NCI-H510A (cell line): ENCODE measurements around the gene INPP5A.
"Not testable (repeated sequence)": the region's sequence is repeated elsewhere in the genome, so short reads cannot be mapped to it uniquely, and the experiment has no call there.

Source experiments
- DNase-seq: peaks from one replicate; lab custom pipeline; 2025; lab: John Stamatoyannopoulos, UW

The INPP5A gene

GRCh38 chr10:132583456-132583855 lies 45.9 kb downstream of the INPP5A start:
- no peak for DNase-seq

GRCh38 chr10:132584081-132584480 lies 46.5 kb downstream of the INPP5A start:
- no peak for DNase-seq

- DNase-seq, result no peak
These were observed 48.4 kb downstream of the INPP5A start for GRCh38 chr10:132585732-132586722.

GRCh38 chr10:132586739-132587138 lies 49.2 kb downstream of the INPP5A start:
- DNase-seq, result no peak

GRCh38 chr10:132587175-132587574 lies 49.6 kb downstream of the INPP5A start:
- DNase-seq, result no peak

GRCh38 chr10:132588301-132589013 lies 50.9 kb downstream of the INPP5A start:
- no peak for DNase-seq

GRCh38 chr10:132589015-132589414 lies 51.4 kb downstream of the INPP5A start:
- DNase-seq, result no peak

GRCh38 chr10:132589681-132590080 lies 52.1 kb downstream of the INPP5A start:
- DNase-seq, result no peak

- no peak for DNase-seq
These were observed 52.6 kb downstream of the INPP5A start for GRCh38 chr10:132590094-132590751.

- DNase-seq, result no peak
These were observed 53.1 kb downstream of the INPP5A start for GRCh38 chr10:132590752-132591121.

- DNase-seq, result no peak
These were observed 53.8 kb downstream of the INPP5A start for GRCh38 chr10:132591166-132591971.

GRCh38 chr10:132592790-132593383 lies 55.3 kb downstream of the INPP5A start:
- DNase-seq, result no peak

- DNase-seq, result no peak
These were observed 55.8 kb downstream of the INPP5A start for GRCh38 chr10:132593389-132593788.

GRCh38 chr10:132593900-132594876 lies 56.6 kb downstream of the INPP5A start:
- no peak for DNase-seq

- DNase-seq, result no peak
These were observed 57.4 kb downstream of the INPP5A start for GRCh38 chr10:132595021-132595420.

- DNase-seq, result no peak
These were observed 58.3 kb downstream of the INPP5A start for GRCh38 chr10:132595854-132596253.

- DNase-seq, result no peak
These were observed 59.2 kb downstream of the INPP5A start for GRCh38 chr10:132596742-132597279.

GRCh38 chr10:132597654-132598053 lies 60.1 kb downstream of the INPP5A start:
- no peak for DNase-seq

- not testable (repeated sequence) for DNase-seq
These were observed 61.5 kb downstream of the INPP5A start for GRCh38 chr10:132599023-132599618.
